K562 (cell line): Measurements from ENCODE around the gene FAM187B. TPM values are rescaled to one million over a fixed set of nuclear protein-coding genes. Genes with fewer than 3 reads are reported as not detected.
A peak's percentile ranks its signal among the peaks of the same experiment; 100 is the strongest.

Experiments
- CCNT2 ChIP-seq: IDR thresholded peaks from 2 replicates; pipeline ENCODE4 v1.6.1; 2011; ENCODE audit warnings: borderline replicate concordance, low read depth, mild to moderate bottlenecking, moderate library complexity, mixed read lengths, low read length; ENCODE audit not compliant: insufficient read length; ENCODE audit errors: extremely low read depth
- FOXJ2 ChIP-seq: fragments of 200-800 bp; sonication (Bioruptor generic); IDR thresholded peaks from 2 replicates; pipeline ENCODE4 v1.6.1; 2016; ENCODE audit warnings: missing genetic modification characterization, missing compliant biosample characterization
- HCFC1 ChIP-seq: IDR thresholded peaks from 2 replicates; pipeline ENCODE4 v1.6.1; 2012; ENCODE audit warnings: low read depth, low read length, improper control_type of control experiment
- KDM4B ChIP-seq, 2 experiments: fragments of 450-650 bp in 1 of 2; sonication (generic) in 1 of 2; IDR thresholded peaks; 2 replicates each; pipeline ENCODE4 v1.6.1; 2016 to 2017; ENCODE audit warnings: borderline replicate concordance in 2 of 2, antibody characterized with exemption in 1 of 2, low read depth in 1 of 2, mild to moderate bottlenecking in 1 of 2
- L3MBTL2 ChIP-seq: fragments of 450-650 bp; IDR thresholded peaks from 2 replicates; pipeline ENCODE4 v1.6.1; 2016; ENCODE audit warnings: mild to moderate bottlenecking, moderate library complexity
- MAZ ChIP-seq, 2 experiments: fragments of 450-650 bp in 1 of 2; sonication (generic) in 1 of 2; formaldehyde crosslinking; IDR thresholded peaks in 1 of 2; conservative IDR thresholded peaks in 1 of 2; 2 replicates each; pipeline versions ENCODE4 v1.4.0 to v1.5.0; 2020; ENCODE audit warnings: mild to moderate bottlenecking in 1 of 2, missing genetic modification reagents in 1 of 2
- NELFE ChIP-seq: IDR thresholded peaks from 2 replicates; pipeline ENCODE4 v1.6.1; 2011; ENCODE audit warnings: mild to moderate bottlenecking; ENCODE audit not compliant: insufficient read depth, insufficient read length
- NR2F6 ChIP-seq: fragments of 450-650 bp; formaldehyde crosslinking; IDR thresholded peaks from 2 replicates; pipeline ENCODE4 v1.4.0; 2020; ENCODE audit warnings: mild to moderate bottlenecking
- PCBP1 ChIP-seq: fragments of 200-400 bp; formaldehyde crosslinking; IDR thresholded peaks from 2 replicates; pipeline ENCODE4 v1.6.1; 2018; ENCODE audit warnings: mild to moderate bottlenecking, low read depth, low read length; ENCODE audit not compliant: poor library complexity, severe bottlenecking
- UBTF ChIP-seq, 2 experiments: IDR thresholded peaks; 2 replicates each; pipeline ENCODE4 v1.6.1; 2012; ENCODE audit warnings: improper control_type of control experiment in 2 of 2, low read depth in 2 of 2, low read length in 2 of 2, borderline replicate concordance in 1 of 2
- XRCC5 ChIP-seq: fragments of 200-400 bp; formaldehyde crosslinking; IDR thresholded peaks from 2 replicates; pipeline ENCODE4 v1.6.1; 2017; ENCODE audit warnings: low read depth, mild to moderate bottlenecking, low read length
- ZBTB33 ChIP-seq: sonication (generic); formaldehyde crosslinking; IDR thresholded peaks from 2 replicates; pipeline ENCODE4 v1.8.1; 2023; ENCODE audit warnings: mild to moderate bottlenecking, missing genetic modification reagents
- ZFP91 ChIP-seq: sonication (generic); formaldehyde crosslinking; IDR thresholded peaks from 2 replicates; pipeline ENCODE4 v1.8.0; 2022; ENCODE audit warnings: mild to moderate bottlenecking, missing genetic modification reagents
- ZNF551 ChIP-seq: fragments of 250-450 bp; sonication (Bioruptor Pico); IDR thresholded peaks from 2 replicates; pipeline ENCODE4 v1.5.0; 2021; ENCODE audit warnings: mild to moderate bottlenecking, moderate library complexity
- ZNF584 ChIP-seq: fragments of 200-800 bp; sonication (Bioruptor generic); IDR thresholded peaks from 2 replicates; pipeline ENCODE4 v1.6.1; 2016; ENCODE audit warnings: low read depth, mild to moderate bottlenecking, missing genetic modification characterization, missing compliant biosample characterization
- polyA plus RNA-seq, 8 experiments: library from polyadenylated mRNA; depleted of rRNA in 4 of 8; stranded (reverse) in 5 of 8; unstranded in 3 of 8; fragments of >200 nt; fragmentation: Nextera tagmentation in 2 of 8; fragmentation: Illumina TruSeq in 1 of 8; extraction: Ambion mirVana in 2 of 8; extraction: Trizol in 1 of 8; gene quantifications; 2 replicates each; pipeline versions ENCODE4 v1.2.1 to v1.2.3, GENCODE V29; 2011 to 2014; ENCODE audit warnings: inconsistent platforms in 1 of 8, missing spikeins in 1 of 8
- total RNA-seq, 7 experiments: library from RNA; depleted of rRNA in 6 of 7; stranded (reverse); fragments of >200 nt in 6 of 7; fragmentation: Illumina TruSeq in 2 of 7; extraction: Trizol in 2 of 7; gene quantifications; 2 replicates each; pipeline versions ENCODE4 v1.2.1 to v1.2.3, GENCODE V29; 2011 to 2021; ENCODE audit warnings: low replicate concordance in 1 of 7

Gene FAM187B
- total and polyA plus RNA-seq, 9 of the 15 experiments (the other 6 are each of a cell fraction or from before 2014, with no cell fraction given): 0.04 to 0.09 TPM; not detected in 7

GRCh38 chr19:35248310-35249145, 20.0 kb upstream of the FAM187B start, which contains the start of gene LSR (continued):
- peak; percentile 93 for TF ChIP-seq ZFP91 (CRISPR knock-in tag)
- TF ChIP-seq FOXJ2: peak; percentile 42; the same call in 1 of the 2 replicates
- peak; percentile 1 to 10; a peak in 2 of 4 replicates for TF ChIP-seq UBTF (IDR thresholded peaks at IDR 0.05; ENCODE audit: borderline replicate concordance in 1 of 2, low read depth in 2 of 2, low read length in 2 of 2)
- TF ChIP-seq NELFE: peak; percentile 70
- TF ChIP-seq XRCC5: peak; percentile 56; the same call in 1 of the 2 replicates
- no peak for TF ChIP-seq NR2F6 (CRISPR knock-in tag)
- peak; percentile 38; the same call in 1 of the 2 replicates for TF ChIP-seq ZBTB33
- peak; percentile 58 for TF ChIP-seq PCBP1
- no peak for TF ChIP-seq HCFC1
- TF ChIP-seq MAZ (CRISPR knock-in tag; conservative IDR thresholded peaks at IDR 0.05 in 1 of 2, IDR thresholded peaks at IDR 0.05 in 1 of 2): peak; percentile 66 to 92; a peak in 2 of 4 replicates
- TF ChIP-seq ZNF551: no peak
- TF ChIP-seq ZNF584: no peak
- peak; percentile 79 for TF ChIP-seq CCNT2
- TF ChIP-seq L3MBTL2: 0 out of 2 replicates have a peak, but pooled peaks have one; percentile 35
- TF ChIP-seq KDM4B (IDR thresholded peaks at IDR 0.05; ENCODE audit: borderline replicate concordance in 2 of 2, low read depth in 1 of 2): peak in 1 of 2 experiments; percentile 83; a peak in 1 of 4 replicates
